Measurements from ENCODE around the gene NRP1. TPM values are rescaled to one million over a fixed set of nuclear protein-coding genes. Genes with fewer than 3 reads are reported as not detected.

NRP1 gene
- total RNA-seq, 1 donor from 2014 or later = 122 TPM

DNA sequence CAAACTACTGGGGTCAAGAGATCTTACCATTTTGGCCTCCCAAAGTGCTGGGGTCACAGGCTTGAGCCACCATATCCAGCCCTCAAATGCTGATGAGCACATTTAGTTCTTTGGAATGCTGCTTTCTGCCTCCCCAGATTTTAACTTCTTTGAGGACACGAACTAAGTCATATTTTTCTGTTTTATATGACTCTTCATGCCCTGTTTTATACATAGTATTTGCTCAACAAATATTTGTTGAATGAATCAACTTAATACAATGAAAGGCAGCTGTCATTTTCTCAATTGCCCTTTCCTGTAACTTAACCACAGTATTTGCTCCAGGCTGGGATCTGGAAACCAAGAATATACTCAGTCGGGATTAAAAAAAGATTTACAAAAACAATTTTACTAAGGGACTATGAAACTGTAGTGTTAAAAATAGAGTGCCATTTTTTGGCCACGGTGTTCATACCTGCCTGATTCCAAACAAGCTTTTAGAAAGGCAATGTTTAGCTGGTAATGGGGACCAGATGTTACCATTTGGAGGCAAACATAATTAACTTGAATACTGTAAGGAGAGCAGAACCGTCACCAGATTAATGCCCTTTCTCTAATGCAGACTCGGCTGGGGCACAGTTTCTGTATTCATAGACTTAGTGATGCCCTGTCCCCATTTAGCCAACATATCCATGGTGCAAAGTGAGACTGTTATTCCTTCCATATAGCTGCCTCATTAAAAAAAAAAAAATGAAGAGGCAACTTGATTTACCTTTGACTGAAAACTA is 117.6 kb downstream of the NRP1 start:
- TF ChIP-seq, protein P1, sequence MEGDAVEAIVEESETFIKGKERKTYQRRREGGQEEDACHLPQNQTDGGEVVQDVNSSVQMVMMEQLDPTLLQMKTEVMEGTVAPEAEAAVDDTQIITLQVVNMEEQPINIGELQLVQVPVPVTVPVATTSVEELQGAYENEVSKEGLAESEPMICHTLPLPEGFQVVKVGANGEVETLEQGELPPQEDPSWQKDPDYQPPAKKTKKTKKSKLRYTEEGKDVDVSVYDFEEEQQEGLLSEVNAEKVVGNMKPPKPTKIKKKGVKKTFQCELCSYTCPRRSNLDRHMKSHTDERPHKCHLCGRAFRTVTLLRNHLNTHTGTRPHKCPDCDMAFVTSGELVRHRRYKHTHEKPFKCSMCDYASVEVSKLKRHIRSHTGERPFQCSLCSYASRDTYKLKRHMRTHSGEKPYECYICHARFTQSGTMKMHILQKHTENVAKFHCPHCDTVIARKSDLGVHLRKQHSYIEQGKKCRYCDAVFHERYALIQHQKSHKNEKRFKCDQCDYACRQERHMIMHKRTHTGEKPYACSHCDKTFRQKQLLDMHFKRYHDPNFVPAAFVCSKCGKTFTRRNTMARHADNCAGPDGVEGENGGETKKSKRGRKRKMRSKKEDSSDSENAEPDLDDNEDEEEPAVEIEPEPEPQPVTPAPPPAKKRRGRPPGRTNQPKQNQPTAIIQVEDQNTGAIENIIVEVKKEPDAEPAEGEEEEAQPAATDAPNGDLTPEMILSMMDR (IDR thresholded peaks at IDR 0.05) = no peak
- intact Hi-C loops (cut with DNase I) = loop anchor here (5.0 kb wide), 1 partner anchor 55 kb away; no protein-coding TSS in a partner anchor
- Histone ChIP-seq H3K27me3 (no peaks in the 10 kb centered on the region), H3K27ac (peak overlapping the region; percentile 62 to 66), H3K4me1 (peaks cover 4 to 16% of the 10 kb centered on the region in 2 donors), H3K4me3 (no peak overlapping the region), H3K36me3 (peaks cover 5 to 26% of the 10 kb centered on the region in 2 donors), H3K9me3 (no peaks in the 10 kb centered on the region)
- DNase-seq (ENCODE audit: low spot score in 2 of 2) = no peak

GRCh38 chr10:33215635-33216034 is 118.8 kb downstream of the NRP1 start:
- intact Hi-C loops (cut with DNase I) = loop anchor here (1.0 to 5.0 kb wide), 2 partner anchors 57 to 119 kb away; partner anchors contain the start of gene NRP1
- peaks cover 0 to 16% of the 10 kb centered on the region in 2 donors for H3K36me3 ChIP-seq

GRCh38 chr10:33215154-33215553 is 119.3 kb downstream of the NRP1 start:
- DNase-seq (ENCODE audit: low spot score in 2 of 2) = no peak
- intact Hi-C loops (cut with DNase I) = loop anchor here (1.0 to 5.0 kb wide), 2 partner anchors 57 to 119 kb away; partner anchors contain the start of gene NRP1
- no peak overlapping the region for H3K4me3 ChIP-seq
- H3K4me1 ChIP-seq = peaks cover 4 to 23% of the 10 kb centered on the region in 2 donors
- H3K9me3 ChIP-seq = no peaks in the 10 kb centered on the region
- H3K27ac ChIP-seq = peak overlapping the region; percentile 62 to 66
- H3K27me3 ChIP-seq = no peaks in the 10 kb centered on the region
- H3K36me3 ChIP-seq = peaks cover 0 to 16% of the 10 kb centered on the region in 2 donors
- TF ChIP-seq, protein P1 (IDR thresholded peaks at IDR 0.05) = no peak

More at GRCh38 chr10:33215635-33216034, 118.8 kb downstream of the NRP1 start:
- Histone ChIP-seq H3K9me3 (no peaks in the 10 kb centered on the region), H3K27ac (peak overlapping the region; percentile 62 to 66), H3K4me3 (no peak overlapping the region), H3K4me1 (peaks cover 4 to 23% of the 10 kb centered on the region in 2 donors), H3K27me3 (no peaks in the 10 kb centered on the region)
- TF ChIP-seq, protein P1 (IDR thresholded peaks at IDR 0.05) = no peak
- peak in 1 of 2 donors; percentile 71 for DNase-seq (ENCODE audit: low spot score in 2 of 2)

GRCh38 chr10:33214174-33214573 is 120.3 kb downstream of the NRP1 start:
- H3K36me3 ChIP-seq = peaks cover 0 to 16% of the 10 kb centered on the region in 2 donors
- H3K27ac ChIP-seq = peak overlapping the region; percentile 62 to 66
- TF ChIP-seq, protein P1 (IDR thresholded peaks at IDR 0.05) = no peak

GRCh38 chr10:33212061-33212748 is 122.3 kb downstream of the NRP1 start:
- H3K27ac ChIP-seq = peak overlapping the region; percentile 64 to 72
- intact Hi-C loops (cut with DNase I) = no loop called here
- H3K4me1 ChIP-seq = peaks cover 4 to 23% of the 10 kb centered on the region in 2 donors
- no peaks in the 10 kb centered on the region for H3K27me3 ChIP-seq
- TF ChIP-seq, protein P1 (IDR thresholded peaks at IDR 0.05) = no peak
- no peak overlapping the region for H3K4me3 ChIP-seq
- no peaks in the 10 kb centered on the region for H3K9me3 ChIP-seq
- no peak for DNase-seq (ENCODE audit: low spot score in 2 of 2)
- peaks cover 0 to 19% of the 10 kb centered on the region in 2 donors for H3K36me3 ChIP-seq

More at GRCh38 chr10:33214174-33214573, 120.3 kb downstream of the NRP1 start:
- intact Hi-C loops (cut with DNase I) = no loop called here
- Histone ChIP-seq H3K27me3 (no peaks in the 10 kb centered on the region), H3K4me1 (peaks cover 4 to 23% of the 10 kb centered on the region in 2 donors), H3K4me3 (no peak overlapping the region), H3K9me3 (no peaks in the 10 kb centered on the region)
- DNase-seq (ENCODE audit: low spot score in 2 of 2) = no peak
